Effector memory CD4-positive, alpha-beta T cell (primary cell): ENCODE measurements around the gene HOXC5.

Source experiments
- DNase-seq, 3 donors: peaks; one replicate each; pipeline ENCODE4 v3.0.0-alpha.2; 2020
- H3K27ac ChIP-seq: 2 replicates; pipeline ENCODE4 v1.7.0; 2013; ENCODE audit warnings: mild to moderate bottlenecking, low read length, moderate library complexity; ENCODE audit not compliant: insufficient read depth, poor library complexity, severe bottlenecking
- H3K27me3 ChIP-seq: replicated peaks from 2 replicates; pipeline ENCODE4 v1.7.0; 2013; ENCODE audit warnings: mild to moderate bottlenecking, low read length; ENCODE audit not compliant: insufficient read depth, control insufficient read depth, poor library complexity, severe bottlenecking
- H3K36me3 ChIP-seq: 2 replicates; pipeline ENCODE4 v1.7.0; 2013; ENCODE audit warnings: mild to moderate bottlenecking, low read length, moderate library complexity; ENCODE audit not compliant: control insufficient read depth, insufficient read depth
- H3K4me1 ChIP-seq: 2 replicates; pipeline ENCODE4 v1.7.0; 2013; ENCODE audit warnings: low read length, mild to moderate bottlenecking; ENCODE audit not compliant: control insufficient read depth, insufficient read depth, poor library complexity, severe bottlenecking
- H3K4me3 ChIP-seq: 2 replicates; pipeline ENCODE4 v1.7.0; 2013; ENCODE audit warnings: low read length, low read depth, mild to moderate bottlenecking; ENCODE audit not compliant: insufficient read depth, poor library complexity, severe bottlenecking
- H3K9me3 ChIP-seq: 2 replicates; pipeline ENCODE4 v1.7.0; 2013; ENCODE audit warnings: mild to moderate bottlenecking, low read length, moderate library complexity; ENCODE audit not compliant: control insufficient read depth

The HOXC5 gene

DNA sequence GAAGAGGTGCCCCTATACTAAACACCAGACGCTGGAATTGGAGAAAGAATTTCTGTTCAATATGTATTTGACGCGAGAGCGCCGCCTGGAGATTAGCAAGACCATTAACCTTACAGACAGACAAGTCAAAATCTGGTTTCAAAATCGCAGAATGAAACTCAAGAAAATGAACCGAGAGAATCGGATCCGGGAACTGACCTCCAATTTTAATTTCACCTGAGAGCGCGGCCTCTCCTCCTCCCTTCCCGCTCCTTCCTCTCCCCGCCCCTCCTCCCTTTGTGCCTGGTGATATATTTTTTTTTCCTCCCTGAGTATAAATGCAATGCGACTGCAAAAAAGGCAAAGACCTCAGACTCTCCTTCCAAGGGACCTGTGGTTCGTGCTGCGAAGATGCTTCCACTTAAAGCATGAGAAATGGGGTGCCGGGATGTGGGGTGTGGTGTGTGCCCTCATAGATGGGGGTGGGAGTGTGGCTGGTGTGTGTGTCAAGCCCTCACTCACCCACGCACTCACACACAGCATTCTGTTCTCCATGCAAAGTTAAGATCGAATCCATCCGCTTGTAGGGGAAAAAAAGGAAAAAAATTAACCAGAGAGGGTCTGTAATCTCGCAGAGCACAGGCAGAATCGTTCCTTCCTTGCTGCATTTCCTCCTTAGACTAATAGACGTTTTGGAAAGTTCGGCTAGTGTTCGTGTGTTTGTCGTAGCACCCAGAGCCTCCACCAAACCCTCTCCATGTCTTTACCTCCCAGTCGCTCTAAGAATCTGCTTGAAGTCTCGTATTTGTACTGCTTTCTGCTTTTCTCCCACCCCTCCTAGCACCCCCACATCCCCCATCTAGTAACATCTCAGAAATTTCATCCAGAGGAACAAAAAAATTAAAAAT, 43.4 kb upstream of the HOXC5 start:
- DNase-seq, result no peak
- Histone ChIP-seq H3K27me3 (peaks cover 95% of the 10 kb centered on the region), H3K36me3 (no peaks in the 10 kb centered on the region), H3K4me1 (peaks cover 22% of the 10 kb centered on the region), H3K4me3 (no peak overlapping the region), H3K27ac (no peak overlapping the region), H3K9me3 (no peaks in the 10 kb centered on the region)

GRCh38 chr12:53990311-53991076, 42.4 kb upstream of the HOXC5 start:
- H3K27me3 ChIP-seq, result peaks cover 96% of the 10 kb centered on the region
- H3K9me3 ChIP-seq, result no peaks in the 10 kb centered on the region
- DNase-seq, result no peak
- no peaks in the 10 kb centered on the region for H3K36me3 ChIP-seq
- no peak overlapping the region for H3K4me3 ChIP-seq
- H3K27ac ChIP-seq, result no peak overlapping the region
- peaks cover 32% of the 10 kb centered on the region for H3K4me1 ChIP-seq

DNA sequence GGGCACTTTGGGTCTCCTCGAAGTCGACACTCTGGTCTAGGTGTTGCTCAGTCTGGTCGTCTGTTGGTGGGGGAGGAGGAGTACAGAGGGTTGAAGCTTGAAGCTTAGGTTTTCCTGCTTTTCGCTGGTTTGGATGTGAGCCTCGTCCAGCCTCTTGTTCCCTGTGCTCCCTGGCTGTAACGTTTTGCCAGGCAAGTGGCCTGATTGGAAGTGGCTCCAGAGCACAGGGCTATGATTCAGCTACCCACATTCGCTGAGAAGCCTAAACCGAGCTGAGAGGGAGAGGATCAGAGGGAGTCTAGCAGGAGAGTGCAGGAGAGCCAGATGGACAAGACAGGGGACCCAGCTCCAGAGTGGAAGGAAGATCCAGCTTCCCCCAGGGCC, 41.8 kb upstream of the HOXC5 start:
- H3K9me3 ChIP-seq, result no peaks in the 10 kb centered on the region
- H3K4me1 ChIP-seq, result peaks cover 31% of the 10 kb centered on the region
- H3K36me3 ChIP-seq, result no peaks in the 10 kb centered on the region
- DNase-seq, result no peak
- peaks cover 96% of the 10 kb centered on the region for H3K27me3 ChIP-seq
- no peak overlapping the region for H3K27ac ChIP-seq
- H3K4me3 ChIP-seq, result no peak overlapping the region

DNA sequence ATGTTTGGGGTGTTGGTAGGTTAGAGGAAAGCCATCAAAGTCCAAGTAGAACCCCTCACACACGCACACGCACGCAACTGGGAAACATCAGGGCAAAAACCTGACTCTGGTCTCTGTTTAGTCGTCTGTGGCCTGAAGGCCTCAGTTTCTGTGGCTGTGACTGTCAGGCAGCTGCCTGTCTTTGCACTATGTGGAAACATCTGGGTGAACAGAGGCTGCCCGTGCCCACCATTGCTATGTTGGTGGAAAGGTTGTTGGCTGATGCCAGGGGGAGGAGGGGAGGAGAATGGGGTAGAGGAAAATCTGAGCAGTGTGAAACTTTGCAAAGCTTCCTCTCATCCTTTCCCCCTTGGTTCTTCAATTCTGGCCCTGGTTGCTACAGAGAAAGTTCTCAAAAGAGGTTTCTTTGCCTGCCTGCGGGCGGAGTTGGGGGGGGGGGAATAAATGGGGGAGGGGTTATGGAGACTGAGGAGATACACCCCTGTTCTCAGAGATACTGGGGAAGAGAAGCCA, 40.4 kb upstream of the HOXC5 start:
- peaks cover 37% of the 10 kb centered on the region for H3K4me1 ChIP-seq
- peaks cover 96% of the 10 kb centered on the region for H3K27me3 ChIP-seq
- no peak for DNase-seq
- H3K36me3 ChIP-seq, result no peaks in the 10 kb centered on the region
- H3K4me3 ChIP-seq, result no peak overlapping the region
- H3K9me3 ChIP-seq, result no peaks in the 10 kb centered on the region
- no peak overlapping the region for H3K27ac ChIP-seq

GRCh38 chr12:53993162-53994008, 39.5 kb upstream of the HOXC5 start:
- H3K27ac ChIP-seq, result no peak overlapping the region
- DNase-seq, result no peak
- peaks cover 39% of the 10 kb centered on the region for H3K4me1 ChIP-seq
- no peaks in the 10 kb centered on the region for H3K9me3 ChIP-seq
- no peaks in the 10 kb centered on the region for H3K36me3 ChIP-seq
- no peak overlapping the region for H3K4me3 ChIP-seq
- H3K27me3 ChIP-seq, result peaks cover 96% of the 10 kb centered on the region

DNA sequence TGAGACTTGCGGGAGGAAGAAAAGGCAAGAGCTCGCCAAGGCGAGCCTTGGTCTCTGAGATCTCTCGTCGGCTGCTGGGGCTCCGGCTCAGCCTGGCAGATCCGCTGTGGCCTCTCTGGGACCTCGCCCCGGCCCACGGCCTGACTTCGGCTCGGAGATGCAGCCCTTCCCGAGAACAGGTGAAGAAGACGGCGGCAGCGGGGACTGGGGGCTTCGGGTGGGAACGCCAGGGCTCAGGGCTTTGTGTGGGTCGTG, 38.9 kb upstream of the HOXC5 start:
- peaks cover 96% of the 10 kb centered on the region for H3K27me3 ChIP-seq
- H3K9me3 ChIP-seq, result no peaks in the 10 kb centered on the region

DNA sequence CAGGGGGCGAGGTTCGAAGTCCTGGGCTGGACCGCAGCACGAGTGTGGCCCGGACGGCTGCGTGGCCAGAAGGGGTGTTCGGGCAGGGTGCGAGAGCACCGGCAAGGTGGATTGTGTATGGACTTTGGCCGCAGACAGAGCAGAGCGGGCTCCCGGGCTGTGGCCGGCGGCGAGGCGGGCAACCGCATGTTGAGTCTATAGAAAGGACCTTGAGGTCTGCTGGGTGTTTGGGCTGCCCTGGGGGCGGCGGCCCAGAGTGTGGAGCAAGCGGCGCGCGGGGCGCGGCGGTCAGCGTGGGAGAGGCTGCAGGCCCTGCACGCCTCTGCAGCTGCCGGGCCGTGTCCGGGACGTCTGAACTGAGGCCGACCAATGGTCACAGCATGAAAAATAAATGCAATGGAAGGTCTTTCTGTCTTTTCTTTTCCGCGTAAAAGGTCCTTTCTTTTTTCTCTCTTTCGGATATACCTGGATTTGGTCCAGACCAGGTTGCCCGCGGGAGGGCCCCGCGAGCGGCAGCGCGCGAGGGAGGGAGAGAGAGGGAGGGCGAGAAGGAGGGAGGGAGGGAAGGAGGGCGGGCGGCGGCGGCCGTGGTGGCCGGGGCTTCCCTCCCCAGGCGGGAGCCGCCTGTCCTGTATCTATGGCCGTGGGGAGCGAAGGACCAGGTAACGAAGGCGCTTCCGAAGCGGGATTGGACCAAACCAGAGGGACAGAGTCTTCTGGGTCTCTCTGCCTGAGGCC, 38.4 kb upstream of the HOXC5 start:
- Histone ChIP-seq H3K36me3 (no peaks in the 10 kb centered on the region), H3K27ac (no peak overlapping the region), H3K27me3 (peaks cover 95% of the 10 kb centered on the region), H3K4me3 (peak overlapping the region; percentile 65), H3K4me1 (peaks cover 33% of the 10 kb centered on the region), H3K9me3 (no peaks in the 10 kb centered on the region)
- DNase-seq, result no peak

More for the DNA sequence above, 38.9 kb upstream of the HOXC5 start:
- Histone ChIP-seq H3K4me3 (no peak overlapping the region), H3K27ac (no peak overlapping the region), H3K36me3 (no peaks in the 10 kb centered on the region), H3K4me1 (peaks cover 38% of the 10 kb centered on the region)
- DNase-seq, result no peak

DNA sequence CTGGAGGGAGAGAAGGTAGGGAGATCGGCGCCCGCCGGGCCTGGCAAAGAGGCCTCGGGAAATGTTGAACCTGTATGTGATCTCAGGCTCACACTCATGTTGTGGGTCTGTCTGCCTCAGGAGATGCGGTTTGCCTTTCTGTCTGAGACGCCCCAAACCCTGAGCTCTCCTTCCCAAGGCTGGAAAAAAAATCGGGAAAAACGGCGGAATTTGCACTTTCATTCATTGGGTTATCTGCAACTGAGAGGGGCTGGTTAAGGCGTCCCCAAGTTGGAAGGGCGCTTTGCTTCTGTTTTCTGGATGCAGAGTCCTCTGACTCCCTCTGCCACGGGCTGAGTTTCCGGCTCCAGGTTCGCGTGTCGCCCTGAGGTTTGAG, 37.9 kb upstream of the HOXC5 start:
- peaks cover 98% of the 10 kb centered on the region for H3K27me3 ChIP-seq
- H3K4me1 ChIP-seq, result peaks cover 36% of the 10 kb centered on the region
- H3K27ac ChIP-seq, result no peak overlapping the region
- no peaks in the 10 kb centered on the region for H3K9me3 ChIP-seq
- peak overlapping the region; percentile 65 for H3K4me3 ChIP-seq
- DNase-seq, result no peak
- no peaks in the 10 kb centered on the region for H3K36me3 ChIP-seq

DNA sequence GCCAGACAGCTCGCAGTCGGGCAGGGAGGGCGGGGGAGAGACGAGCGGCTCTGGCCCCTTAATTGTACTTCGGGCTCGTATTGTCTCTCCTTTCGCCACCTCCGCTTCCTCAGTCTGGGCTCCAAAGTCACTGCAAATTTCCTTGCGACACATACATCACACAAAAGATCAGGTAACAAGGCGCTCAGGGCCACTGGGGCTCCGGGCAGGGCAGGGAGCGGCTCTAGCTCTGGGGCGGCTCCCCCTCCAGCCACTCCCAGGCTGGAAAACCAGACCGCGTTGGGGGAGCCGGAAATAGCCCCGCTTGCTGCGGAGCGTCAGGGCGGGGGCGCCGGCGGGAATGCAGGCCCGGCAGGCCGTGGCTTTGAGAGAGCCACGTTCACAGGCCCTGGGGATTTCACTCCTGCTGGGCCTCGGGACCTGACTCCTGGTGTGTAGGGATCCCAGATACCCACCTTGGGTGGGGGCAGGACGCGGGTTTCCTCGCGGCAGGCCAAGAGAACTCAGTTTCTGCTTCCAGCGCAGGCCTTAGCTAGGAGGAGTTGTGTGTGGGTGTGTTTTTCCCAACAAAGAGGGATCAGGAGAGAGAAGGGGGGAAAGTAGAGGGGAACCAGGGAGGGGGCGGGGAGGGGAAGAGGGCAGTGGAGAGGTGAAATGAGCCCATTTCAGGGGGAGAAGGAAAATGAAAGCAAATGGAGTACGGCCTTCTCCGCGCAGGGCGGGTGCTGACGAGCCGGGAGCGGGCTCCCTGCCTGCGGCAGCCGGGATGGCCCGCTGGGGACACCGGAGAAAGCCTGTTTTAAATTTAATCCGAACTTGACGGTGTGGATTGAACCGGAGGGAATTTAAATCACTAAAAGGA, 37.2 kb upstream of the HOXC5 start:
- Histone ChIP-seq H3K4me1 (peaks cover 42% of the 10 kb centered on the region), H3K27me3 (peaks cover 98% of the 10 kb centered on the region), H3K36me3 (no peaks in the 10 kb centered on the region), H3K4me3 (peak overlapping the region; percentile 65), H3K27ac (no peak overlapping the region), H3K9me3 (no peaks in the 10 kb centered on the region)
- no peak for DNase-seq
